NK-92 (cell line): ENCODE results near the gene MAPKAPK2.
"Not testable (repeated sequence)": the region's sequence is repeated elsewhere in the genome, so short reads cannot be mapped to it uniquely, and the experiment has no call there.

ENCODE experiments used
- DNase-seq: peaks from one replicate; lab custom pipeline; 2025; ENCODE audit not compliant: unreplicated experiment; lab: John Stamatoyannopoulos, UW

The MAPKAPK2 gene

DNA sequence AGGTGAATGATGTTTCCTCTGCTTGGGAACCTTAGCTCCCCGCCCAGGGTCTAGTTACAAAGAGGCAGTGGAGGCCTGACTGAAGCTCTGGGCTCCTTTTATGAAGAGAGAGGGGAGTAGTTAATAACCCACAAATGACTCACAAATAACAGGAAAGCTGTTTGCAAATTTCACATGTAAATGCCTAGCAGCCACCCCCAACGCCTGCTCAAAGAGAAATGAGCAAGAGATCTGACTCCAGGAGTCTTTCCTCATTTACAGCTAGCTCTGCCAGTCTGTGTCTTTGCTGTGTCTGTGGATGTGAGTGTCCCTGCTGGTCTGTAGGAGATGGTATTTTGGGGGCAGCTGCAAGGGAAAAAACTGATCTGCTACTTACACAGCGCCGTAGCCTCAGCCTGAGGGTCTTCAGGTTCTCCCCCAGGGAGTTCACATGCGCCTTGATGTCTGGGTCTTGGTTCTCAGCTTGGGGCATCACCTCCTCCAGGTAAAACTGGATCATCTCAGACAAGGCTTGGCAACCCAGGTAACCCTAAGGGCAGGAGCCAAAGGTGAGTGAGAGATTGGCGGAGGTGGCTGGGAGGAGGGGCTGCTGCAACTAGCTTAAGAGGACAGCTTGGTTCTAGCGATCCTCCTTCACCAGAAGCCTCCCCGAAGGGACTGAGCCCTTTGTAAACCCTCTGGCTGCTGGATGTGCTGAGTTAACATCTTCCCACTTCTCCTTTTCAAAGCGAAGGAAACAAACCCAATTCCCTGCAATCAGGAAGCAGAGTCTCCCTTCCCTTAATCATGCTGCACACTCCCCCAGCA is 86.0 kb downstream of the MAPKAPK2 start, which contains the start of gene IL19:
Gene IL19, plus strand, starts transcription at position 243 of the 807 bp plus-strand sequence. CDS start 65,890 bp downstream, outside the sequence.
- DNase-seq = no peak

- no peak for DNase-seq
These were observed 86.6 kb downstream of the MAPKAPK2 start for GRCh38 chr1:206771338-206771692.

- no peak for DNase-seq
These were observed 87.7 kb downstream of the MAPKAPK2 start, which contains the start of gene IL10 for GRCh38 chr1:206772243-206772937. TSS of gene IL10 (minus strand) at chr1:206772494. CDS start at chr1:206772435, 59 bp downstream.

- DNase-seq = no peak
These were observed 89.4 kb downstream of the MAPKAPK2 start for GRCh38 chr1:206774093-206774492.

DNA sequence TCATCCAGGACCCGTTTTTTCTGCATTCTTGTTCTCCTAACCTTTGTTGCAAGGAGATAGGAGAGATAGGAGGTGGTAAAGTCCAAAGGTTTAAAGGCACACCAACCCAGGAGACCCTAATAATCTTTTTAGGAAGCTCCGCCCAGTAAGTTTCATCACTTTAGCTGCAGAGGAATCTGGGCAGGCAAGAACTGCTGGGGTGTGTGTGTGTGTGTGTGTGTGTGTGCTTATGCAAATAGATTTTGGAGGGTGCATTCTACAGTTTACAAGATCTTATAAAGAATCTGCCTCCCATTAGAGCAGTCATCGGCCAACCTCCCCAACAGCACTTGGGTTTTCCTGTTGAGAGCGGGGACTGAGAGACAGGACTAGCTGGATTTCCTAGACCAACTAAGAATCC is 91.5 kb downstream of the MAPKAPK2 start:
- DNase-seq = no peak

DNA sequence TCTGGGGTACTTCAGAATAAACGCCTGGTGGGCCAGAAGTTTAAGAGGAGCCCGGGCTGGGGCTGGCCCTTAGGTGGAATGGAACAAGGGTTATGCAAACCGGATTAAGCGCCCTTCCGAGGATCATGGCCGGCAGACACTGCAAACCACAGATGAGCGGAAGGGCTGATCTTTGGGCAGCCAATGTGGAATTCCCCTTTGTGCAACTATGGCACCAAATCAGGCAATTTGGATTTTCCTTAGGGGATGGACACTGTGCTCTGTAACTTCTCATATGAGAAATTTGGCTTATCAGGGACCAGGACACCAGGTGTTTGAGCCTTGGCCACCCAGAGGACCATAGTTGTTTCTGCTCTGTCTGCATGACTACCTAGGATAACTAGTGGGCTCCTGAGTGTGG is 93.3 kb downstream of the MAPKAPK2 start:
- no peak for DNase-seq

DNA sequence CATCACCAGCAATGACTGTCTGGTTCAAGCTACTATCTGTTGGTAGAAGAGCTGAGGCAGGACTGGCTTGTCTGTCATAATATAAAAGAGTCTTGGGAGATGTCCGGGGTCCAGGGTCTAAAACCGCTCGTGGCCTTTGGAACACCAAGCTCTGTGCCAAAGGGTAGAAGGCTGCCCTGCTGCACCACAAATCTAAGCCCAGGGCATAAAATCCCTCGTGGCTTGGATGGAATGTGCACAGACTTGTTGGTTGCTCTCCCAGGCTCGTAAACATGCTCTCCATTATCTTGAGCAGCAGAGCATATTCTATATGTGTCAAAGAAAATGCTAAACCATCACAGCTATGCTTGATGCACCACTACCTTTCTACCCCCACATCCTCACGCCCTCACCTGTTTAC is 94.2 kb downstream of the MAPKAPK2 start:
- not testable (repeated sequence) for DNase-seq

DNA sequence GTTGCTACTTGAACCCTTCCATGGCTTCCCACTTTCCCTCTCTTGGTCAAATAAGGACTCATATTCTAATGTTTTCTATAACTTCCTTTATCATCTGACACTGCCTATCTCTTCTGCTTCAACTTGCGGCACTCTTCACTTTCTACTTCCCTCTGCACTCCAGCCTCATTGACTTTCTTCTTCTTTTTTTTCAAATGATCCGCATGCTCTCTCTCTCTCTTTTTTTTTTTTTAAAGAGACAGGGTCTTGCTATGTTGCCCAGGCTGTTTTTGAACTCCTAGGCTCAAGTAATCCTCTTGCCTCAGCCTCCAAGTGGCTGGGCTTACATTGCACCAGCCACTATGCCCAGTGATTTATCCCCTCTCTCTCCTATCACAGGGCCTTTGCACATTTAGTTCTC is 94.9 kb downstream of the MAPKAPK2 start:
- DNase-seq = no peak

DNA sequence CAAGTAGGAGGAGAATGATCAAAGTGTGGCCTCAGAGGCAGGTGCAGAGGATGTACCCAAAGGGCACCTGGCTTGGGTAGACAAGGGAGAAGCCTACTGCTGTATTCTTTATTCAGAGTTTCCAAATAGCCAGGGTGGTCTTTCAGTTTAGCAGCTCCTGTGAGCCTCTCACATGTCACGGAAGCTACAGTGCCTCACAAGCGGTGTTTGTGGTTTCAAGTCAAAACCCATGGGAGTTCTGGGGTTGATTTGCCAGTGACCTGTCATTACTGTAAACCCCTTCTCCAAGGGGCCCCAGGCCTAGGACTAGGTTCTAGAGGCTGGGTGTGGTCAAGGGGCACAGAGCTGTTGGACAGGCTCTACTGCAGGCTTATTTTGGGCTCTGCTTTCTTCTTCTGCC is 97.7 kb downstream of the MAPKAPK2 start:
- DNase-seq = no peak

DNA sequence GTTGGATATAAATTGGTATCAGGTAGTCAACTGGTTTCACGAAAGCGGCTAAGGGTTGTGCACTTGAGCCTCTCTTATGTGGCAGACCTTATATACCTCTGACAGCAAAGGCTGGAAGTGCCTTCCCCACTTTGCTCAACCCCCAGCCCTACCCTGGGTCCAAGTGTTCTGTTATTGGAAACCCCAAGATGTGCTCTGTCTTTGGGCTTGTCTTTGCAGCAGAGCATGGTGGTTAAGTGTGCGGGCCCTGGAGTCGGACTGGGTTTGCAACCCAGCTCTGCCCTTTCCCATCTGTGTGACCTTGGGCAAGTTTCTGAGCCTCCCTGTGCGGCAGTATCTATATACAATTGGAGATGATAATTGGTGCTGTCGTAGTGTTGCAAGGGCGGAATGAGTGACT is 98.8 kb downstream of the MAPKAPK2 start:
- no peak for DNase-seq
